Spleen (tissue), 11 donors: ENCODE data around the gene PPP2R2D. TPM values are rescaled to one million over a fixed set of nuclear protein-coding genes. Genes with fewer than 3 reads are reported as not detected.

Experiments used
- DNase-seq: peaks from one replicate; pipeline ENCODE4 v3.0.0-alpha.2; 2020
- H3K27ac ChIP-seq, 8 donors: fragments of 200-600 bp; sonication (generic) in 7 of 8; 1 replicate in 4 of 8; 2 replicates in 4 of 8; pipeline versions ENCODE4 v1.5.0 to v1.8.0; 2016 to 2021; ENCODE audit warnings: inconsistent platforms in 4 of 8, mild to moderate bottlenecking in 4 of 8, moderate library complexity in 1 of 8
- H3K27me3 ChIP-seq, 7 donors: fragments of 200-600 bp; sonication (generic) in 6 of 7; replicated peaks in 1 of 7; 1 replicate in 4 of 7; 2 replicates in 3 of 7; pipeline versions ENCODE4 v1.5.0 to v1.8.0; 2016 to 2021; ENCODE audit warnings: inconsistent platforms in 3 of 7, mild to moderate bottlenecking in 1 of 7
- H3K36me3 ChIP-seq, 6 donors: fragments of 200-600 bp; sonication (generic) in 5 of 6; 1 replicate in 4 of 6; 2 replicates in 2 of 6; pipeline versions ENCODE4 v1.5.0 to v1.8.0; 2016 to 2021; ENCODE audit warnings: inconsistent platforms in 2 of 6
- H3K4me1 ChIP-seq, 6 donors: fragments of 200-600 bp; sonication (generic) in 5 of 6; 1 replicate in 3 of 6; 2 replicates in 3 of 6; pipeline versions ENCODE4 v1.5.0 to v1.8.0; 2016 to 2021; ENCODE audit warnings: inconsistent platforms in 3 of 6
- H3K4me3 ChIP-seq, 8 donors: fragments of 200-600 bp; sonication (generic) in 7 of 8; 1 replicate in 4 of 8; 2 replicates in 4 of 8; pipeline versions ENCODE4 v1.5.0 to v1.8.0; 2016 to 2021; ENCODE audit warnings: inconsistent platforms in 4 of 8, mild to moderate bottlenecking in 4 of 8, moderate library complexity in 2 of 8
- H3K9me3 ChIP-seq, 8 donors: fragments of 200-600 bp; sonication (generic) in 7 of 8; 1 replicate in 4 of 8; 2 replicates in 4 of 8; pipeline versions ENCODE4 v1.5.0 to v1.8.0; 2016 to 2021; ENCODE audit warnings: inconsistent platforms in 4 of 8
- CTCF ChIP-seq, 11 experiments: fragments of 200-600 bp in 7 of 11; fragments of 450-650 bp in 4 of 11; sonication (generic) in 4 of 11; IDR thresholded peaks in 8 of 11; conservative IDR thresholded peaks in 3 of 11; 1 replicate in 7 of 11; 2 replicates in 4 of 11; pipeline versions ENCODE4 v1.4.0 to v1.8.0; 2016 to 2021; ENCODE audit warnings: antibody characterized with exemption in 11 of 11, inconsistent platforms in 4 of 11, mild to moderate bottlenecking in 1 of 11
- POLR2A ChIP-seq, 3 donors: fragments of 450-650 bp; IDR thresholded peaks; one replicate each; pipeline ENCODE4 v1.5.1; 2017; ENCODE audit warnings: antibody characterized with exemption in 3 of 3, mild to moderate bottlenecking in 1 of 3
- POLR2AphosphoS5 ChIP-seq, 3 donors: sonication (generic); formaldehyde crosslinking; IDR thresholded peaks; one replicate each; pipeline ENCODE4 v1.5.1; 2017; ENCODE audit warnings: antibody characterized with exemption in 3 of 3
- WGBS, 5 donors: extraction: QIAGEN DNeasy Blood & Tissue Kit in 3 of 5; methylation state at CpG; one replicate each; pipeline versions ENCODE4 v1.1.5 to v1.1.7; 2013 to 2018; 5-methylcytosine and 5-hydroxymethylcytosine counted together
- intact Hi-C: fragments of 100-400 bp; cut with DNase I; formaldehyde crosslinking; loops from one replicate; pipeline ENCODE4 v1.15.0; 2023; ENCODE audit warnings: low total_unique reads
- polyA plus RNA-seq, 3 donors: library from polyadenylated mRNA; stranded (reverse); fragments of 200-250 nt; gene quantifications; one replicate each; pipeline ENCODE4 v1.2.1, GENCODE V29; 2013
- total RNA-seq, 7 donors: library from RNA; depleted of rRNA in 3 of 7; stranded (reverse); fragments of >200 nt in 3 of 7; fragmentation: NEBNext Ultra II Directional in 4 of 7; extraction: Animal tissue kit (Norgen Biotek cat#: 25700) in 4 of 7; gene quantifications; one replicate each; pipeline versions ENCODE4 v1.1.0 to v1.2.1, GENCODE V29; 2016 to 2021
- donor health status: healthy with polysubstance abuse.
- donor health status: DM: no; HTN: no; CAD: no; lungs with moderate emphysema.
- donor health status: DM: no; HTN: no; CAD: no.
- donor health status: Bipolar disorder and iron deficiency.
- donor health status: healthy.
- donor health status: DM: no; HTN: no; CAD: no.
- donor health status: DM: yes; HTN: yes; CAD: no.

Gene PPP2R2D
- total and polyA plus RNA-seq, 10 donors = 15.6 to 41.2 (median 32.0) TPM

GRCh38 chr10:131975003-131975402 lies 74.2 kb downstream of the PPP2R2D start:
- 81 to 86% (median 82%) methylated on average over 6 of the region's 6 CpGs for WGBS, 5 donors
- no peak overlapping the region for H3K27ac ChIP-seq
- peak; percentile 28 for DNase-seq
- H3K27me3 ChIP-seq = peaks cover 0 to 4% (median 0%) of the 10 kb centered on the region in 7 donors
- peaks cover 0 to 26% (median 10%) of the 10 kb centered on the region in 6 donors for H3K36me3 ChIP-seq
- TF ChIP-seq POLR2A (IDR thresholded peaks at IDR 0.05) = no peak
- no peak for TF ChIP-seq CTCF (IDR thresholded peaks at IDR 0.05 in 8 of 11, conservative IDR thresholded peaks at IDR 0.05 in 3 of 11)
- no peak for TF ChIP-seq POLR2AphosphoS5 (IDR thresholded peaks at IDR 0.05)
- peaks cover 8 to 72% (median 29%) of the 10 kb centered on the region in 6 donors for H3K4me1 ChIP-seq
- intact Hi-C loops = no loop called here
- no peaks in the 10 kb centered on the region for H3K9me3 ChIP-seq
- no peak overlapping the region for H3K4me3 ChIP-seq

GRCh38 chr10:131975796-131976195 lies 75.0 kb downstream of the PPP2R2D start:
- Histone ChIP-seq H3K4me3 (no peak overlapping the region), H3K9me3 (no peaks in the 10 kb centered on the region), H3K27ac (no peak overlapping the region), H3K36me3 (peaks cover 0 to 18% (median 3%) of the 10 kb centered on the region in 6 donors), H3K4me1 (peaks cover 8 to 80% (median 37%) of the 10 kb centered on the region in 6 donors), H3K27me3 (peaks cover 0 to 8% (median 0%) of the 10 kb centered on the region in 7 donors)
- WGBS, 5 donors = 94 to 97% (median 95%) methylated on average over 7 to 10 of the region's 10 CpGs
- TF ChIP-seq POLR2AphosphoS5 (IDR thresholded peaks at IDR 0.05) (no peak), POLR2A (IDR thresholded peaks at IDR 0.05) (no peak), CTCF (IDR thresholded peaks at IDR 0.05 in 8 of 11, conservative IDR thresholded peaks at IDR 0.05 in 3 of 11) (no peak)
- peak; percentile 43 for DNase-seq
- intact Hi-C loops = no loop called here

- intact Hi-C loops = no loop called here
- WGBS, 5 donors = 93 to 95% (median 93%) methylated on average over 13 of the region's 13 CpGs
- TF ChIP-seq POLR2AphosphoS5 (IDR thresholded peaks at IDR 0.05) = no peak
- no peak for TF ChIP-seq POLR2A (IDR thresholded peaks at IDR 0.05)
- TF ChIP-seq CTCF (IDR thresholded peaks at IDR 0.05 in 8 of 11, conservative IDR thresholded peaks at IDR 0.05 in 3 of 11) = no peak
Observed at GRCh38 chr10:131977323-131978096, 76.7 kb downstream of the PPP2R2D start.

GRCh38 chr10:131978366-131978765 lies 77.6 kb downstream of the PPP2R2D start:
- no peaks in the 10 kb centered on the region for H3K9me3 ChIP-seq
- H3K36me3 ChIP-seq = no peaks in the 10 kb centered on the region
- TF ChIP-seq POLR2A (IDR thresholded peaks at IDR 0.05) (no peak), POLR2AphosphoS5 (IDR thresholded peaks at IDR 0.05) (no peak), CTCF (IDR thresholded peaks at IDR 0.05 in 8 of 11, conservative IDR thresholded peaks at IDR 0.05 in 3 of 11) (no peak)
- DNase-seq = peak; percentile 49
- intact Hi-C loops = no loop called here
- H3K27me3 ChIP-seq = peaks cover 0 to 28% (median 0%) of the 10 kb centered on the region in 7 donors
- no peak overlapping the region for H3K27ac ChIP-seq
- 83 to 93% (median 87%) methylated on average over 3 of the region's 3 CpGs for WGBS, 5 donors
- H3K4me3 ChIP-seq = no peak overlapping the region
- peaks cover 3 to 76% (median 36%) of the 10 kb centered on the region in 6 donors for H3K4me1 ChIP-seq

More at GRCh38 chr10:131977323-131978096, 76.7 kb downstream of the PPP2R2D start:
- Histone ChIP-seq H3K36me3 (peaks cover 0 to under 1% (median 0%) of the 10 kb centered on the region in 6 donors), H3K4me3 (no peak overlapping the region), H3K4me1 (peaks cover 8 to 79% (median 40%) of the 10 kb centered on the region in 6 donors), H3K27ac (no peak overlapping the region), H3K9me3 (no peaks in the 10 kb centered on the region), H3K27me3 (peaks cover 0 to 23% (median 0%) of the 10 kb centered on the region in 7 donors)
- peak; percentile 35 for DNase-seq
